ENCODE results near the gene FGFRL1.

GRCh38 chr4:1009542-1010394, 1.7 kb upstream of the FGFRL1 start:
- TF ChIP-seq TAF1 (IDR thresholded peaks at IDR 0.05; ENCODE audit: borderline replicate concordance, insufficient read depth, low read length) (no peak), POLR2AphosphoS5 (IDR thresholded peaks at IDR 0.05; ENCODE audit: low read depth, low read length) (no peak), SIN3A (IDR thresholded peaks at IDR 0.05; ENCODE audit: borderline replicate concordance, insufficient read depth, low read length) (no peak), FOXP2 (optimal IDR thresholded peaks at IDR 0.05; ENCODE audit: borderline replicate concordance, extremely low read depth, extremely low read length, insufficient read depth) (no peak)
- TF ChIP-seq, protein P1, sequence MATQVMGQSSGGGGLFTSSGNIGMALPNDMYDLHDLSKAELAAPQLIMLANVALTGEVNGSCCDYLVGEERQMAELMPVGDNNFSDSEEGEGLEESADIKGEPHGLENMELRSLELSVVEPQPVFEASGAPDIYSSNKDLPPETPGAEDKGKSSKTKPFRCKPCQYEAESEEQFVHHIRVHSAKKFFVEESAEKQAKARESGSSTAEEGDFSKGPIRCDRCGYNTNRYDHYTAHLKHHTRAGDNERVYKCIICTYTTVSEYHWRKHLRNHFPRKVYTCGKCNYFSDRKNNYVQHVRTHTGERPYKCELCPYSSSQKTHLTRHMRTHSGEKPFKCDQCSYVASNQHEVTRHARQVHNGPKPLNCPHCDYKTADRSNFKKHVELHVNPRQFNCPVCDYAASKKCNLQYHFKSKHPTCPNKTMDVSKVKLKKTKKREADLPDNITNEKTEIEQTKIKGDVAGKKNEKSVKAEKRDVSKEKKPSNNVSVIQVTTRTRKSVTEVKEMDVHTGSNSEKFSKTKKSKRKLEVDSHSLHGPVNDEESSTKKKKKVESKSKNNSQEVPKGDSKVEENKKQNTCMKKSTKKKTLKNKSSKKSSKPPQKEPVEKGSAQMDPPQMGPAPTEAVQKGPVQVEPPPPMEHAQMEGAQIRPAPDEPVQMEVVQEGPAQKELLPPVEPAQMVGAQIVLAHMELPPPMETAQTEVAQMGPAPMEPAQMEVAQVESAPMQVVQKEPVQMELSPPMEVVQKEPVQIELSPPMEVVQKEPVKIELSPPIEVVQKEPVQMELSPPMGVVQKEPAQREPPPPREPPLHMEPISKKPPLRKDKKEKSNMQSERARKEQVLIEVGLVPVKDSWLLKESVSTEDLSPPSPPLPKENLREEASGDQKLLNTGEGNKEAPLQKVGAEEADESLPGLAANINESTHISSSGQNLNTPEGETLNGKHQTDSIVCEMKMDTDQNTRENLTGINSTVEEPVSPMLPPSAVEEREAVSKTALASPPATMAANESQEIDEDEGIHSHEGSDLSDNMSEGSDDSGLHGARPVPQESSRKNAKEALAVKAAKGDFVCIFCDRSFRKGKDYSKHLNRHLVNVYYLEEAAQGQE (IDR thresholded peaks at IDR 0.05; ENCODE audit: insufficient read depth in 1 of 2, low read depth in 2 of 2, low read length in 2 of 2) = no peak
